ENCODE results near the gene USB1. TPM values are rescaled to one million over a fixed set of nuclear protein-coding genes. Genes with fewer than 3 reads are reported as not detected.

USB1 gene
- total RNA-seq, 1 donor: 15.8 TPM

- no peak for DNase-seq (ENCODE audit: low read depth)
- H3K4me3 ChIP-seq (ENCODE audit: low read depth, low read length): no peak overlapping the region
- TF ChIP-seq CTCF (IDR thresholded peaks at IDR 0.05; ENCODE audit: insufficient read depth, low read length): no peak
Measured at GRCh38 chr16:57957673-57958392, 43.4 kb upstream of the USB1 start.

- no peak overlapping the region for H3K4me3 ChIP-seq (ENCODE audit: low read depth, low read length)
- no peak for DNase-seq (ENCODE audit: low read depth)
- TF ChIP-seq CTCF (IDR thresholded peaks at IDR 0.05; ENCODE audit: insufficient read depth, low read length): no peak
Measured at GRCh38 chr16:57958544-57958943, 42.7 kb upstream of the USB1 start.

- H3K4me3 ChIP-seq (ENCODE audit: low read depth, low read length): no peak overlapping the region
- DNase-seq (ENCODE audit: low read depth): no peak
- TF ChIP-seq CTCF (IDR thresholded peaks at IDR 0.05; ENCODE audit: insufficient read depth, low read length): no peak
Measured at GRCh38 chr16:57959121-57959520, 42.1 kb upstream of the USB1 start.

- H3K4me3 ChIP-seq (ENCODE audit: low read depth, low read length): no peak overlapping the region
- TF ChIP-seq CTCF (IDR thresholded peaks at IDR 0.05; ENCODE audit: insufficient read depth, low read length): no peak
- no peak for DNase-seq (ENCODE audit: low read depth)
Measured at GRCh38 chr16:57959804-57960203, 41.4 kb upstream of the USB1 start.

GRCh38 chr16:57960310-57960709 is 40.9 kb upstream of the USB1 start:
- no peak overlapping the region for H3K4me3 ChIP-seq (ENCODE audit: low read depth, low read length)
- no peak for DNase-seq (ENCODE audit: low read depth)
- no peak for TF ChIP-seq CTCF (IDR thresholded peaks at IDR 0.05; ENCODE audit: insufficient read depth, low read length)

- TF ChIP-seq CTCF (IDR thresholded peaks at IDR 0.05; ENCODE audit: insufficient read depth, low read length): no peak
- no peak for DNase-seq (ENCODE audit: low read depth)
- no peak overlapping the region for H3K4me3 ChIP-seq (ENCODE audit: low read depth, low read length)
Measured at GRCh38 chr16:57960826-57961472, 40.3 kb upstream of the USB1 start.
